Stomach (tissue), 4 donors: ENCODE data around the gene TMEM54.

Source experiments
- CTCF ChIP-seq, 7 experiments: fragments of 450-650 bp in 4 of 7; fragments of 200-600 bp in 3 of 7; sonication (generic) in 3 of 7; IDR thresholded peaks; one replicate each; pipeline ENCODE4 v1.5.1; 2016 to 2019; ENCODE audit warnings: antibody characterized with exemption in 7 of 7, control low read depth in 2 of 7, mild to moderate bottlenecking in 1 of 7
- POLR2AphosphoS5 ChIP-seq, 3 donors: sonication (generic); formaldehyde crosslinking; IDR thresholded peaks; one replicate each; pipeline ENCODE4 v1.6.1; 2016; ENCODE audit warnings: antibody characterized with exemption in 3 of 3

DNA sequence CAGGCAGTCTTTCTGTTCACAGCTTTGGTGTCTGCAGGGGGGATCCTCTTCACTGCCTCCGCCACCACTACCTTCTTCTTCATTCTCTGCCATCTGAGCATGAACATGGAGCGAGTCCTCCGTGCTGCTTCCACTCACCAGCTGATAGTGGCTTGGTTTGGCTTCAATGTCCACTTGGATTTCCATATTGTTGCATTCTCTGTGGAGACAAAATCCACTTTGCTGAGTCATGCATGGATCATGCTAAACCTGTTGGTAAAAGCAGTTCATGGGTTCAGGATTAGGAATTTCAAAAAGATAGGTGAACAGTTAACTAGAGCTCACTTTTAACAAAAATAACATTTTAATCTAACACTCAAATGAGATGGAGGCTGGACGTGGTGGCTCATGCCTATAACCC lies 35.9 kb upstream of the TMEM54 start:
- TF ChIP-seq CTCF (IDR thresholded peaks at IDR 0.05) (no peak), POLR2AphosphoS5 (IDR thresholded peaks at IDR 0.05) (no peak)
